T-helper 17 cell (primary cell): Measurements from ENCODE around the gene TMEM208. TPM values are rescaled to one million over a fixed set of nuclear protein-coding genes. Genes with fewer than 3 reads are reported as not detected.
A peak's percentile ranks its signal among the peaks of the same experiment; 100 is the strongest.

Source experiments
- ATAC-seq: fragments of 150-1000 bp; cut with Tn5 transposase; 2 replicates; pipeline ENCODE4 v1.10.0; 2021; ENCODE audit warnings: mild to moderate bottlenecking, moderate library complexity
- DNase-seq, 3 donors: peaks; one replicate each; pipeline versions ENCODE4 v3.0.0 to v3.0.0-alpha.2; 2020 to 2021
- H3K9me3 ChIP-seq: one replicate; pipeline ENCODE4 v1.7.0; 2013; ENCODE audit warnings: low read length, mild to moderate bottlenecking; ENCODE audit not compliant: control insufficient read depth, poor library complexity, severe bottlenecking
- H3K27ac Mint-ChIP-seq: one replicate; pipeline ENCODE4 v1.8.0; 2022; ENCODE audit warnings: mild to moderate bottlenecking, moderate library complexity, mixed read lengths
- H3K27me3 Mint-ChIP-seq: one replicate; pipeline ENCODE4 v1.8.0; 2022; ENCODE audit warnings: mixed read lengths
- H3K36me3 Mint-ChIP-seq: one replicate; pipeline ENCODE4 v1.8.0; 2022; ENCODE audit warnings: low read depth, mixed read lengths
- H3K4me1 Mint-ChIP-seq: one replicate; pipeline ENCODE4 v1.8.0; 2022; ENCODE audit warnings: mild to moderate bottlenecking, mixed read lengths
- H3K4me3 Mint-ChIP-seq: one replicate; pipeline ENCODE4 v1.8.0; 2022; ENCODE audit warnings: mild to moderate bottlenecking, moderate library complexity, mixed read lengths
- total RNA-seq, 4 donors: library from RNA in 2 of 4; stranded (reverse) in 2 of 4; gene quantifications; one replicate each; pipeline ENCODE4 v1.2.3 and lab custom pipeline; 2022 to 2026

The TMEM208 gene
- total RNA-seq, 2 donors from 2014 or later: 27.9 to 28.2 TPM

- ATAC-seq: no peak
- DNase-seq: no peak
- peaks cover 31% of the 10 kb centered on the region for H3K27me3 Mint-ChIP-seq
- no peak overlapping the region for H3K27ac Mint-ChIP-seq
- H3K4me3 Mint-ChIP-seq: no peak overlapping the region
- H3K9me3 ChIP-seq: no peaks in the 10 kb centered on the region
- peaks cover 6% of the 10 kb centered on the region for H3K4me1 Mint-ChIP-seq
- peaks cover 8% of the 10 kb centered on the region for H3K36me3 Mint-ChIP-seq
Observed at GRCh38 chr16:67263201-67263600, 36.3 kb downstream of the TMEM208 start.

DNA sequence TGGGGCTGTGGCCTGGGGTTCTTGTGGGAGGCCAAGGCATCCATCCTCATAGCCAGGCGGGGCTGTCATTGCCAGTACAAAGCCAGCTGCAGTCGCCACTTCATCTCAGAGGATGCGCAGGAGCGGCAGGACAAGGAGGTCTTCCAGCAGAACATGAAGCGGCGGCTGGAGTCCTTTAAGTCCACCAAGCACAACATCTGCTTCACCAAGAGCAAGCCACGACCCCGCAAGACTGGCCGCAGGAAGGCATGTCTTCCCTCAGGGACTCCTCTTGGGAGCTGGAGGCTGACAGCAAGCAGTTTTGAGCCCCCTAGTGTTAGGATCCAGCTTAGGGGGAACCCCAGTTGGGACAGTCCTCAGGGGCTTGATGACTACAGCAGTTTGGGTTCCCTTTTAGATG lies 37.3 kb downstream of the TMEM208 start:
- peaks cover 8% of the 10 kb centered on the region for H3K36me3 Mint-ChIP-seq
- H3K4me1 Mint-ChIP-seq: peaks cover 6% of the 10 kb centered on the region
- no peak overlapping the region for H3K4me3 Mint-ChIP-seq
- H3K27ac Mint-ChIP-seq: no peak overlapping the region
- no peaks in the 10 kb centered on the region for H3K9me3 ChIP-seq
- DNase-seq: no peak
- no peak for ATAC-seq
- peaks cover 31% of the 10 kb centered on the region for H3K27me3 Mint-ChIP-seq

DNA sequence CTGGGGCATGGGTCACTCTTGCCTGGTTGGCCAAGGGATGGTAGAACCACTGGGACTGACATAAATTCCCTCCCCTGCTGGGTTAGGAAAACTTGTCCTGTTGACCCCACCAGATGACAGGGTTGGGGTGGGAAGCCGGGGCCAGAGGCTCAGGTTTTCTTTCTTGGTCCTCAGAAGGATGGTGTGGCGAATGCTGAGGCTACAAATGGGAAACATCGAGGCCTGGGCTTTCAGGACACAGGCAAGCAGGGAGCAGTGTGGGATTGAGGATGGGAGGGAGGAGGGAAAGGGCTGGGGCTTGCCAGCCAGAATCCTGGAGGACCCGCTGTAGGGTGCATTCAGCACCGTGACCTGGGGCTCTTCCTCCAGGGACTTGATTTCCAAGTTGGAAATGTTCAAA lies 37.9 kb downstream of the TMEM208 start:
- no peak overlapping the region for H3K27ac Mint-ChIP-seq
- H3K27me3 Mint-ChIP-seq: peaks cover 31% of the 10 kb centered on the region
- no peaks in the 10 kb centered on the region for H3K9me3 ChIP-seq
- no peak for DNase-seq
- H3K4me1 Mint-ChIP-seq: peaks cover 6% of the 10 kb centered on the region
- no peak for ATAC-seq
- peaks cover 8% of the 10 kb centered on the region for H3K36me3 Mint-ChIP-seq
- H3K4me3 Mint-ChIP-seq: no peak overlapping the region

- H3K9me3 ChIP-seq: no peaks in the 10 kb centered on the region
- ATAC-seq (no peak), DNase-seq (no peak)
- H3K27me3 Mint-ChIP-seq: peaks cover 31% of the 10 kb centered on the region
- H3K4me1 Mint-ChIP-seq: peaks cover 3% of the 10 kb centered on the region
- H3K27ac Mint-ChIP-seq: no peak overlapping the region
- peaks cover 8% of the 10 kb centered on the region for H3K36me3 Mint-ChIP-seq
- H3K4me3 Mint-ChIP-seq: no peak overlapping the region
Observed at GRCh38 chr16:67265834-67266233, 38.9 kb downstream of the TMEM208 start.

- Mint-ChIP-seq H3K27ac (no peak overlapping the region), H3K36me3 (peaks cover 2% of the 10 kb centered on the region), H3K4me1 (peaks cover 1% of the 10 kb centered on the region), H3K27me3 (peaks cover 12% of the 10 kb centered on the region), H3K4me3 (no peak overlapping the region)
- ATAC-seq (no peak), DNase-seq (no peak)
- H3K9me3 ChIP-seq: no peaks in the 10 kb centered on the region
Observed at GRCh38 chr16:67268136-67268579, 41.2 kb downstream of the TMEM208 start.

DNA sequence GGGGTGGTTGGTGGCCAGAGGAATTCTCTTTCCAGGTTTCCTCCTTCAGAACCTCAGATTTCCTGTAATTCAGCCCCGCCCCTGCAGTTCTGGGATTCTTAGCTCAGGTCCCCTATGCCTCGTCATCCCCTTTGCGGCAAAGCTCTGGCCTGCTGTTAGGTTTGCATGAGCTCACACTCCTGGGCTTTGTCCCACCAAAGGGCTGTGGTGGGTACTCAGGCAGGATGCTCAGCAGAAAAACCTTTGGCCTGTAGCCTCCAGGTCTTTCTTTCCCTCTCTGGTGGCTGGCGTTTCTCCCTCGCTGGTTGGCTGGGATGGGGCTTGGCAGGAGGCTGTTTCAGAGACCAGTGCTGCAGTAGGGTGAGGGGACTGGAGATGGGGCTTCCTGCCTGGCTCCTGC lies 42.8 kb downstream of the TMEM208 start:
- no peak overlapping the region for H3K4me3 Mint-ChIP-seq
- no peak overlapping the region for H3K27ac Mint-ChIP-seq

DNA sequence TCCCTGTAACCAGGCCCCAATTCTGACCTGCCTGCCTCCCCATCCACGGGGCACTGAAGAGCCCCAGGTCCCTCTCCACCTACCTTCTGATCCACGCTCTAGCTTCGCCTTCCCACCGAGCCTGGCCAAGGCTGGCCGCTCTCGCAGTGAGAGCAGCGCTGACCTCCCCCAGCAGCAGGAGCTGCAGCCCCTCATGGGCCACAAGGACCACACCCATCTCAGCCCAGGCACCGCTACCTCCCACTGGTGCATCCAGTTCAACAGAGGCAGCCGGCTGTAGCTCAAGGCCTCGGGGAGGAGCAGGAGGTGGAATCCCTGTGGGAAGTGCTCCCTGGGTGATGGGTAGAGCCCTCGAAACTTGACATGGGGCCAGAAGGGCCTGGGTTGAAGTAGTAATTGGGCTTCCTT lies 44.0 kb downstream of the TMEM208 start:
- Mint-ChIP-seq H3K4me3 (no peak overlapping the region), H3K4me1 (no peaks in the 10 kb centered on the region), H3K36me3 (no peaks in the 10 kb centered on the region), H3K27me3 (no peaks in the 10 kb centered on the region), H3K27ac (no peak overlapping the region)
- H3K9me3 ChIP-seq: no peaks in the 10 kb centered on the region
- ATAC-seq: no peak
- no peak for DNase-seq

More for the DNA sequence above, 42.8 kb downstream of the TMEM208 start:
- H3K36me3 Mint-ChIP-seq: no peaks in the 10 kb centered on the region
- ATAC-seq (no peak), DNase-seq (no peak)
- no peaks in the 10 kb centered on the region for H3K4me1 Mint-ChIP-seq
- no peaks in the 10 kb centered on the region for H3K9me3 ChIP-seq
- H3K27me3 Mint-ChIP-seq: no peaks in the 10 kb centered on the region

- H3K4me3 Mint-ChIP-seq: no peak overlapping the region
- DNase-seq (no peak), ATAC-seq (no peak)
- H3K36me3 Mint-ChIP-seq: peaks cover 1% of the 10 kb centered on the region
- no peaks in the 10 kb centered on the region for H3K9me3 ChIP-seq
- peaks cover 2% of the 10 kb centered on the region for H3K4me1 Mint-ChIP-seq
- H3K27me3 Mint-ChIP-seq: no peaks in the 10 kb centered on the region
- no peak overlapping the region for H3K27ac Mint-ChIP-seq
Observed at GRCh38 chr16:67271446-67271845, 44.5 kb downstream of the TMEM208 start.

- Mint-ChIP-seq H3K36me3 (peaks cover 4% of the 10 kb centered on the region), H3K27ac (no peak overlapping the region), H3K27me3 (no peaks in the 10 kb centered on the region), H3K4me1 (peaks cover 13% of the 10 kb centered on the region), H3K4me3 (no peak overlapping the region)
- ATAC-seq (no peak), DNase-seq (no peak)
- no peaks in the 10 kb centered on the region for H3K9me3 ChIP-seq
Observed at GRCh38 chr16:67275321-67275720, 48.4 kb downstream of the TMEM208 start.

DNA sequence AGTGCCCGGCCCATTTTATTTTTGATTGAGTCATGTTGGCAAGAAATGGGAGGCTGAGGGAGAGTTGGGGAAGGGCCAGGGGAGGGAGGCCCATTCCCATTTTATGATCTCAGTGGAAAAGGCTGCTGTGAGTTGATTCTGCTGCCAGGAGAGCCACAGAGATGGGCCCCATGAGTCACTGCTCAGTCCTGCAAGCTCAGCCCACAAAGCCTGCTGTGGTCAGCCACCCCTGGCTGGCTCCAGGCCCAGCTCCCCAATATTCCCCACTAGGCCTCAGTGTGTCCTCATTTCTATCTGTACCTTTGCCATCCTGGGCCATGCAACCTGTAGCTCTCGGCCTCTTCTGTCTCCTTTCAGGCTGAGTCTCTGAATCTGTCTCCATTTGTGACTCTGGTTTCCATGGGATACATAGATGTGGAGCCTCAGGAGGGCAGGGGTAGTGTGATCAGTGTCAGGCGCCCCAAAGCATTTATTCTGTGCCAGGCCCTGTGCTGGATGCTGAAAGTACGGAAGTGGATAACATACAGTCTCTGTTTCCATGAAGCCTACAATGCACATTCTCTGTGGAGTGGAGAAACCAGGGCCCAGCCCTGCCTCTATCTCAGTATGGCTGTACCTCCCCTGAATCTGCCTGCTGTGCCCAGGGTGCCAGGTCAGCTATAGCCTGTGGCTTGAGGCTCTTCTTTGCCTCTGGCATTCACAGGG lies 50.5 kb downstream of the TMEM208 start:
- peak overlapping the region; percentile 71 for H3K27ac Mint-ChIP-seq
- ATAC-seq: no peak
- H3K4me1 Mint-ChIP-seq: peaks cover 15% of the 10 kb centered on the region
- H3K36me3 Mint-ChIP-seq: peaks cover 4% of the 10 kb centered on the region
- H3K27me3 Mint-ChIP-seq: no peaks in the 10 kb centered on the region
- peak overlapping the region; percentile 68 for H3K4me3 Mint-ChIP-seq
- no peaks in the 10 kb centered on the region for H3K9me3 ChIP-seq
- DNase-seq: no peak

DNA sequence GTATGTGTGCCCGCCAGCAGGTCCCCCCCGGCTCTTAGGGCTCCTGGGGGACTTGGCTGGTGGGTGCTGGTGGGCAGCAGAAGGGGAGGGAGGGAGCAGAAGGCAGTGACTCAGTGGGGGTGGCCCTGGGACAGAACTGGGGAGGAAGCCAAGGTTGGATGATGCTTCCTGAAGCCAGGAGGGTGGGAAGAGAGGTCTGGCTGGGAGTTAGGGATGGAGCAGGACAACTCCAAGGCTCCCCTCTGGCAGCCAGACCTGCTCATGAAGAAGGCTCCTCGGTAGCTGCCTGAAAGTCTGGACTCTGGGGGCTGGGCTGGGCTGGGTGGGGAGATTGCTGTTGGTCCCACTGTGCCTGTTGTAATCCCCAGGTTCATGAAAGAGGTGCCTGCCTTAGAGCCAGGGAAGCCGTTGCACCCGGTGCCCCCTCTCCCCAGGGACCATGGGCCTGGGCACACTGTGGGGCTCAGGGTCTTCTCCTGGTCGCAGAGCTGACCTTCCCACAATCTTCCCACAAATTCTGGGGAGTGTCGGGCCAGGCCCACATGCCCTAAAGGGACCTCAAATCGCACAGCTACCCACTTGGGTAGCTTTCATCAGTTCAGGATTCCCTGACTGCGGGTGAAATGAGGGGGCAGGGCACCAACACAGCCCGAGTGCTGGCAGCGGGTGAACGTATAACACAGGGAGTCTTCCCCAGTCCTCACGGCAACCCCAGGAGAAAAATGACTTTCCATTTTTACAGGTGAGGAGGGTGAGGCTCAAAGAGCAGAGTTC lies 51.3 kb downstream of the TMEM208 start:
- Mint-ChIP-seq H3K27ac (peak overlapping the region; percentile 71), H3K4me3 (peak overlapping the region; percentile 84), H3K36me3 (peaks cover 7% of the 10 kb centered on the region), H3K27me3 (no peaks in the 10 kb centered on the region), H3K4me1 (peaks cover 16% of the 10 kb centered on the region)
- H3K9me3 ChIP-seq: no peaks in the 10 kb centered on the region
- DNase-seq: no peak
- ATAC-seq: no peak
